Left lung (tissue), 10 donors: ENCODE data around the gene IFNW1. TPM values are rescaled to one million over a fixed set of nuclear protein-coding genes. Genes with fewer than 3 reads are reported as not detected.
A peak's percentile ranks its signal among the peaks of the same experiment; 100 is the strongest.
"Not testable (repeated sequence)": the region's sequence is repeated elsewhere in the genome, so short reads cannot be mapped to it uniquely, and the experiment has no call there.

Source experiments
- ATAC-seq: fragments of 200-7000 bp; cut with Tn5 transposase; one replicate; pipeline ENCODE4 v1.9.1; 2020; ENCODE audit warnings: moderate library complexity
- DNase-seq, 4 donors: peaks; one replicate each; pipeline ENCODE4 v3.0.0-alpha.2; 2013 to 2020
- H3K27ac ChIP-seq, 2 donors: fragments of 200-600 bp; sonication (generic) in 1 of 2; one replicate each; pipeline versions ENCODE4 v1.5.0 to v1.8.0; 2020 to 2021
- H3K27me3 ChIP-seq, 2 donors: fragments of 200-600 bp; sonication (generic) in 1 of 2; one replicate each; pipeline versions ENCODE4 v1.5.0 to v1.8.0; 2020 to 2021
- H3K36me3 ChIP-seq, 2 donors: fragments of 200-600 bp; sonication (generic) in 1 of 2; one replicate each; pipeline versions ENCODE4 v1.5.0 to v1.8.0; 2020 to 2021
- H3K4me1 ChIP-seq, 2 donors: fragments of 200-600 bp; one replicate each; pipeline ENCODE4 v1.8.0; 2021
- H3K4me3 ChIP-seq, 2 donors: fragments of 200-600 bp; sonication (generic) in 1 of 2; one replicate each; pipeline versions ENCODE4 v1.5.0 to v1.8.0; 2020 to 2021; ENCODE audit warnings: mild to moderate bottlenecking in 1 of 2
- H3K9me3 ChIP-seq, 2 donors: fragments of 200-600 bp; sonication (generic) in 1 of 2; one replicate each; pipeline versions ENCODE4 v1.5.0 to v1.8.0; 2020 to 2021
- CTCF ChIP-seq, 2 donors: fragments of 200-600 bp; sonication (generic) in 1 of 2; IDR thresholded peaks; one replicate each; pipeline versions ENCODE4 v1.5.0 to v1.8.0; 2021; ENCODE audit warnings: antibody characterized with exemption in 2 of 2
- intact Hi-C, 2 donors: fragments of 100-400 bp; cut with DNase I; formaldehyde crosslinking; loops; one replicate each; pipeline versions ENCODE4 v1.11.2 to v1.14.2; 2022
- polyA plus RNA-seq, 6 donors: library from polyadenylated mRNA; unstranded; fragments of 120-200 nt; gene quantifications; one replicate each; pipeline ENCODE4 v1.2.1, GENCODE V29; 2013; ENCODE audit not compliant: insufficient read length in 6 of 6
- total RNA-seq, 2 donors: library from RNA; stranded (reverse); fragmentation: NEBNext Ultra II Directional; extraction: Animal tissue kit (Norgen Biotek cat#: 25700); gene quantifications; one replicate each; pipeline ENCODE4 v1.2.1, GENCODE V29; 2021
- donor health status: DM: no; HTN: yes; CAD: no.
- donor health status: DM: no; HTN: no; CAD: no.

The IFNW1 gene
- total and polyA plus RNA-seq, 8 donors = 0.07 to 0.15 (median 0.09) TPM; not detected in 5

- H3K4me1 ChIP-seq = peaks cover 0 to 14% of the 10 kb centered on the region in 2 donors
- H3K9me3 ChIP-seq = peaks cover 0 to under 1% of the 10 kb centered on the region in 2 donors
- intact Hi-C loops = no loop called here
- no peaks in the 10 kb centered on the region for H3K36me3 ChIP-seq
- peak; percentile 27 for ATAC-seq
- H3K27ac ChIP-seq = no peak overlapping the region
- no peak overlapping the region for H3K4me3 ChIP-seq
- H3K27me3 ChIP-seq = no peaks in the 10 kb centered on the region
- DNase-seq = no peak
- no peak for TF ChIP-seq CTCF (IDR thresholded peaks at IDR 0.05)
These were observed 11.8 kb upstream of the IFNW1 start for GRCh38 chr9:21153336-21154017.

- intact Hi-C loops = no loop called here
- ATAC-seq (no peak), DNase-seq (no peak)
- H3K9me3 ChIP-seq = peaks cover 0 to 5% of the 10 kb centered on the region in 2 donors
- H3K4me1 ChIP-seq = no peaks in the 10 kb centered on the region
- TF ChIP-seq CTCF (IDR thresholded peaks at IDR 0.05) = no peak
- H3K27me3 ChIP-seq = no peaks in the 10 kb centered on the region
- no peaks in the 10 kb centered on the region for H3K36me3 ChIP-seq
- H3K27ac ChIP-seq = no peak overlapping the region
- H3K4me3 ChIP-seq = no peak overlapping the region
These were observed 3.0 kb upstream of the IFNW1 start for GRCh38 chr9:21144603-21145002.

GRCh38 chr9:21137020-21137419, 4.6 kb downstream of the IFNW1 start:
- no peak for ATAC-seq
- H3K4me1 ChIP-seq = no peaks in the 10 kb centered on the region
- no peak overlapping the region for H3K4me3 ChIP-seq
- H3K9me3 ChIP-seq = no peaks in the 10 kb centered on the region
- H3K36me3 ChIP-seq = no peaks in the 10 kb centered on the region
- TF ChIP-seq CTCF (IDR thresholded peaks at IDR 0.05) = no peak
- DNase-seq = no peak
- no peak overlapping the region for H3K27ac ChIP-seq
- H3K27me3 ChIP-seq = no peaks in the 10 kb centered on the region
- intact Hi-C loops = no loop called here

- TF ChIP-seq CTCF (IDR thresholded peaks at IDR 0.05) = no peak
These were observed 5.9 kb downstream of the IFNW1 start for GRCh38 chr9:21135736-21136135.

GRCh38 chr9:21128186-21128585, 13.4 kb downstream of the IFNW1 start:
- H3K4me3 ChIP-seq, H3K27ac ChIP-seq, H3K27me3 ChIP-seq, ATAC-seq, DNase-seq, H3K4me1 ChIP-seq, intact Hi-C loops, H3K36me3 ChIP-seq, H3K9me3 ChIP-seq: not testable (repeated sequence)

More at GRCh38 chr9:21135736-21136135, 5.9 kb downstream of the IFNW1 start:
- Histone ChIP-seq H3K4me1 (no peaks in the 10 kb centered on the region), H3K27me3 (no peaks in the 10 kb centered on the region), H3K36me3 (no peaks in the 10 kb centered on the region), H3K9me3 (no peaks in the 10 kb centered on the region), H3K4me3 (no peak overlapping the region), H3K27ac (no peak overlapping the region)
- ATAC-seq (no peak), DNase-seq (no peak)
- intact Hi-C loops = no loop called here
